GM12865 (cell line): ENCODE data around the gene DLG2.

Experiments
- DNase-seq: peaks from one replicate; pipeline ENCODE4 v3.0.0; 2010; ENCODE audit warnings: low read depth
- H3K4me3 ChIP-seq: 2 replicates; pipeline ENCODE4 v1.5.1; 2011; ENCODE audit warnings: mild to moderate bottlenecking, low read depth, low read length, control low read depth
- TF ChIP-seq, protein P1 (sequence below): IDR thresholded peaks from 2 replicates; pipeline ENCODE4 v1.5.1; 2011; ENCODE audit warnings: low read length, control low read depth, low read depth, inconsistent platforms; ENCODE audit not compliant: insufficient read depth; ENCODE audit errors: missing control alignments

The DLG2 gene

DNA sequence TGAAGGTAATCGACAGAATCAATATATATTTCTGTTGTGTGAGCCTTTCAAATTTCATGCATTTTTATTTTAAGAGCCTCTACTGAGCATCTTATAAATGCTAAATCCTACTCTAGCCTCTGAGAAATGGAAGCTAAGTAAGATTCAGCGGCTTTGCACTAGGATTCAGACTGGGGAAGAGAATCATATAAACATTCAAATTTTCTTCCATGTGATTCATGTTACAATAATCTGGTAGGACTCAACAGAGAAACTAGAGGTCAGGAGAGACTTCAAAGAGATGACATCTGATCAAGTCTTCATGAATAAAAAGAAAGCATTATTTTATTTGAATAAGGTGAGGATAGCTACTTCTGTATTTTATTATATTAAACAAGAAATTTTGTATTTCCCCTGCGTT, 538.9 kb downstream of the DLG2 start:
- no peak for DNase-seq
- no peak overlapping the region for H3K4me3 ChIP-seq

DNA sequence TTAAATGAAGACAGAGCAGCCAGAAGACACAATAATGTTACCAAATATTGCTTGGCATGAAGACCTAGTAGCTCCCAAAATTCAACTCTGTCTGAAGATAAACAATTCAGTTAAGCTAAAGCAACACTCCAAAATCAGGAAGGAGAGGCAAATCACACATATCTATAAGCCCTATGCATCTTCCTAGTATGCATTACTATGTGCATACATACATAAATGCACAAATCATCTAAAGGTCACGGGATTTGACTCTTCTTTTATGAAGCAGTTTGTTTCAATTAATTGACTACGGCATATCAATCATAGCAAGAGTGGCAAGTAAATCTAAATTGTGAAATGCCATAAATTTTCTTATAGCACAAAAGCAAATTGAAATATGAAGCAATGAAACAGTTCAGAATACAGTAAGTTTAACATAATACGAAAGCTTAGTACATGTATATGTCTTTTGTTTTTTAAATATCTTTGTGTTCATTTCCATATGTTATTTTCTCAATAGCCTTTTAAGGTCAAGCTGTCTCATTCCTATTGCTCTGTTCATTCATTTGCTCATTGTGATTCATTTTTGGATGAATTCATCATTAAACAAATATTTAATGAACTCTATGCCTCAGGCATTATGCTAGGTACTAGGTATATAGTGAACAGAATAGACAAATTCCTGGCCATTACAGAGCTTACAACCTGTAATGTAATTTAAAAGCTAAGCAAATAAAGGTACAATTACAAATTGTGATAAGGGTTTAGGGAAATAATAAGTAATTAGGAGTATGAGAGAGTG, 540.5 kb downstream of the DLG2 start:
- DNase-seq: no peak
- TF ChIP-seq, protein P1, sequence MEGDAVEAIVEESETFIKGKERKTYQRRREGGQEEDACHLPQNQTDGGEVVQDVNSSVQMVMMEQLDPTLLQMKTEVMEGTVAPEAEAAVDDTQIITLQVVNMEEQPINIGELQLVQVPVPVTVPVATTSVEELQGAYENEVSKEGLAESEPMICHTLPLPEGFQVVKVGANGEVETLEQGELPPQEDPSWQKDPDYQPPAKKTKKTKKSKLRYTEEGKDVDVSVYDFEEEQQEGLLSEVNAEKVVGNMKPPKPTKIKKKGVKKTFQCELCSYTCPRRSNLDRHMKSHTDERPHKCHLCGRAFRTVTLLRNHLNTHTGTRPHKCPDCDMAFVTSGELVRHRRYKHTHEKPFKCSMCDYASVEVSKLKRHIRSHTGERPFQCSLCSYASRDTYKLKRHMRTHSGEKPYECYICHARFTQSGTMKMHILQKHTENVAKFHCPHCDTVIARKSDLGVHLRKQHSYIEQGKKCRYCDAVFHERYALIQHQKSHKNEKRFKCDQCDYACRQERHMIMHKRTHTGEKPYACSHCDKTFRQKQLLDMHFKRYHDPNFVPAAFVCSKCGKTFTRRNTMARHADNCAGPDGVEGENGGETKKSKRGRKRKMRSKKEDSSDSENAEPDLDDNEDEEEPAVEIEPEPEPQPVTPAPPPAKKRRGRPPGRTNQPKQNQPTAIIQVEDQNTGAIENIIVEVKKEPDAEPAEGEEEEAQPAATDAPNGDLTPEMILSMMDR: no peak
- no peak overlapping the region for H3K4me3 ChIP-seq

More for the DNA sequence above, 538.9 kb downstream of the DLG2 start:
- TF ChIP-seq, protein P1: no peak

DNA sequence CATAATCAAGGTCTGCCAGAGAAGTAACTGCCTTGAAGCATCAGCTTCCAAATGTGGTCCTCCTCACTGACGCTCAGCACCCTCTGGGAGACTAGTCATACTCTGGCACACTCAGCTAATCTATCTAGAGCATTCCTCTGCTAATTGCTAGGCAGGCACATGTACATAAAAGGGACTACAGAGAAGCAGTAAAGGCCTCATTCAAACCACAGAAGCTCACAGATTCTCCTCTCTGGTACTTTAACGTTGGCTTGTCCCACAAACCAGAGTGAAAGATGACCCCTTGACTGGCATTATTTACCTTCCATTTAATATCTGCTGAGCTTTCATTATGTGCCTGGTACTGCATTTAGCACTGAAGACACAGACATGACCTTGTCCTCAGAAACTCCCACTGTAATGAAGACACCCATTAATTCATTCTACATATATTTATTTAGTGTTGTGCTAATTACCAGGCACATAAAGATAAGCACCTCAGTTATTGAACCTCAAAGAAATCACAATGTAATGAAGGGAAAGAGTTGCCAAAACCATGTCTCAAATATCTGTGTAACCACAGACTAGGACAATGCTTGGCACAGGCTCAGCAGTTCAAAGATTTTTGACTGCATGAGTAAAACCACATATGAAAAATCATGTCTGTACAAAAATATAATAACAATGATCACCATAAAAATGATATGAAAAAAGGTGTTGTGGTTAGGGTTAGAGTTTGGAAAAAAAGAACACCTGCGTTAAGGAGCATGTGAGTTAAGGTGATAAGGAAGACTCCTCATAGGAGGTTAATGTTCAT, 550.4 kb downstream of the DLG2 start:
- no peak for DNase-seq
- TF ChIP-seq, protein P1: no peak

DNA sequence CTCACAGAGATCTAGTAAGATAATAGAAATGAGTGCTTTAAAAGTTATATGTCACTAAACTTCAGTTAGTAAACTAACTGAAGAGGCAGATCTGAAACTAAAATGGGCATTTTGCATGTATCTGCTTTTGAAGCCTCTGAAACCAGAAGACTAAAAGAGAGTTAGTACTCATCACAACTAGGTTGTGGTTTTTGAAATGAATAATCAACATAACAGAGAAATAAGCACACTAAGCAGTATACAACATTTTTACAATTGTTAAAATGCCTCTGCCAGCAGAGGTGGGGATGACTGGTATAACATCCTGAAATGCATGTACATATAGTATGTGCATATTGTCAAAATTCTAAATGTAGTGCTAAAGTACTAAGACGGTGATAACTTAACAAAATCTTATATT, 564.5 kb downstream of the DLG2 start:
- H3K4me3 ChIP-seq: no peak overlapping the region
- TF ChIP-seq, protein P1: no peak
- peak; percentile 66 for DNase-seq

More for the DNA sequence above, 550.4 kb downstream of the DLG2 start:
- no peak overlapping the region for H3K4me3 ChIP-seq

DNA sequence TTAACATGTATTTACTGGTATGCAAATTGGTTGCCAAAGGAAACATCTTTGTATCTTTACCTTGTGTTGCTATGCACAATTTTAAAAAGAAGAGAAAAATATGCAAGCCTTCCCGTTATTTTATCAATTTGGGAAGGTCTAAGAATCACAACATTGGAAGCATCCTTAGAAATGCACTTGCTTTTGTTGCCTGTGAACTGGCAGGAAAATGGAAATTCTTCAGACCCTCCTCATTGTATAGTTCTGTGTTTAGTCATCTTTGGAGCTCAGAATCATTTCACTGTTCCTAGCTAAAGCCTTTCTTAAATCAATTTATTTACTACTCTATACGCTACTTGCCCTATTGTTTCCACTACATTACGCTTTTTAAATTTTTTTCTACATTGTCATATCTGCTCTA, 574.5 kb downstream of the DLG2 start:
- DNase-seq: no peak
- no peak overlapping the region for H3K4me3 ChIP-seq
- TF ChIP-seq, protein P1: no peak

DNA sequence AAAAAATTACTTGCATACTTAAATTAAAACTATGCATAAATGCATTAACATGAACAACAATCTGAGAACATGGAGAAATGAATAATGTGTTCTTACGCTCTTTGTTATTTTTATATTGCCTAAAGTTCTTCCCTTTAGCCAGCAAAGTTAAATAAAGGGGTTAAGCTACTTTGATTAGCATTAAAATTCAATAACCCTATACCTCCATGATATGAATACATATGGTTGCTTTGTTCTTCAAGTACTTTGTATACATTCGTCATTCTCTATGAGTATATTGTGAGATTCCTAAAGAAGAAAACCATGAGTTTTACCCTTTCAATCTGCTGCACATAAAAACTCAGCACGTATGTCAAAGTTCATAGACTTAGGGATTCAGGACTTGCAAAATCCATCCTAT, 578.3 kb downstream of the DLG2 start:
- H3K4me3 ChIP-seq: no peak overlapping the region
- no peak for DNase-seq
- TF ChIP-seq, protein P1: no peak

DNA sequence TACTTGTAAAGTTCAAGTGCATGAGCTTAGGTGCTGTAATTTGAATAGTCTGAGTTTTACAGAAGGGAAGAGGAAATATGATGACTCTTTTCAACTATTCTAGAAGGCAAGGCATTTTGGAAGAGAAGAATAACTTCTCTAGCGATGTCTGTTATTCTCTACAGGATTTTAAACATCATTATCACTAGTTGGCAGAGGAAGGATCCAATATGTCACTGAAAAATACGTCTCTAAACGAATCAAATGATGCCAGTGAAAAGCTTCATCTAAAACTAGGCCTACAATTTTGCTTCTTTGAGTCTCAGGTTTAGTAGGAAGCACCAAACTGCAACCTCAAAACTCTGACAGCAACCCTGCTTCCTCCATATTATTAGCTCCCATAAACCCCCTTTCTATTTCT, 581.4 kb downstream of the DLG2 start:
- DNase-seq: no peak
- TF ChIP-seq, protein P1: no peak
- H3K4me3 ChIP-seq: no peak overlapping the region
